Body of pancreas (tissue), 4 donors: ENCODE results near the gene MFAP1.

Experiments used
- POLR2A ChIP-seq, 3 donors: fragments of 450-650 bp; IDR thresholded peaks; one replicate each; pipeline ENCODE4 v1.6.1; 2016; ENCODE audit warnings: antibody characterized with exemption in 3 of 3, mild to moderate bottlenecking in 2 of 3
- TF ChIP-seq, protein P1 (sequence below), 7 experiments: fragments of 450-650 bp in 4 of 7; fragments of 200-600 bp in 3 of 7; sonication (generic) in 3 of 7; IDR thresholded peaks; one replicate each; pipeline ENCODE4 v1.5.1; 2016 to 2019; ENCODE audit warnings: antibody characterized with exemption in 7 of 7

DNA sequence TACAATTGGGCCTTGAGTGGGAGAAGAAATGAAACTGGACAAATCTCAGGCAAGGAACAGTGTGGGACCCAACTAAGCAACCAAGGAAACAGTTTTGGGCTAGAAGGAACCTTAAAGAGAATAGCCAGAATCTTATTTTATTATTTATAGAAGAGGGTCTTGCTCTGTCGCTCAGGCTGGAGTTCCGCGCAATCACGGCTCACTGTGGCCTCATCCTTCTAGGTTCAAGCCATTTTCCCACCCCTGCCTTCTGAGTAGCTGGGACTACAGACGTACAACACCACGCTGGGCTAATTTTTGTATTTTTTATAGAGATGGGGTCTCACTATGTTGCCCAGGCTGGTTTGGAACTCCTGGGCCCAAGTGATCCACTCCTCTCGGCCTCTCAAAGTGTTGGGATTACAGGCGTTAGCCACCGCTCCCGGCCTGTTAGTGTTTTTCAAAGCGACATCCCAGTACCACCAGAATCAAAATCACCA, 1.6 kb upstream of the MFAP1 start:
- TF ChIP-seq, protein P1, sequence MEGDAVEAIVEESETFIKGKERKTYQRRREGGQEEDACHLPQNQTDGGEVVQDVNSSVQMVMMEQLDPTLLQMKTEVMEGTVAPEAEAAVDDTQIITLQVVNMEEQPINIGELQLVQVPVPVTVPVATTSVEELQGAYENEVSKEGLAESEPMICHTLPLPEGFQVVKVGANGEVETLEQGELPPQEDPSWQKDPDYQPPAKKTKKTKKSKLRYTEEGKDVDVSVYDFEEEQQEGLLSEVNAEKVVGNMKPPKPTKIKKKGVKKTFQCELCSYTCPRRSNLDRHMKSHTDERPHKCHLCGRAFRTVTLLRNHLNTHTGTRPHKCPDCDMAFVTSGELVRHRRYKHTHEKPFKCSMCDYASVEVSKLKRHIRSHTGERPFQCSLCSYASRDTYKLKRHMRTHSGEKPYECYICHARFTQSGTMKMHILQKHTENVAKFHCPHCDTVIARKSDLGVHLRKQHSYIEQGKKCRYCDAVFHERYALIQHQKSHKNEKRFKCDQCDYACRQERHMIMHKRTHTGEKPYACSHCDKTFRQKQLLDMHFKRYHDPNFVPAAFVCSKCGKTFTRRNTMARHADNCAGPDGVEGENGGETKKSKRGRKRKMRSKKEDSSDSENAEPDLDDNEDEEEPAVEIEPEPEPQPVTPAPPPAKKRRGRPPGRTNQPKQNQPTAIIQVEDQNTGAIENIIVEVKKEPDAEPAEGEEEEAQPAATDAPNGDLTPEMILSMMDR (IDR thresholded peaks at IDR 0.05) = no peak
- TF ChIP-seq POLR2A (IDR thresholded peaks at IDR 0.05) = no peak
